ENCODE measurements around the gene STK38L.
"Not testable (repeated sequence)": the region's sequence is repeated elsewhere in the genome, so short reads cannot be mapped to it uniquely, and the experiment has no call there.

STK38L gene

GRCh38 chr12:27229367-27229766 lies 14.7 kb upstream of the STK38L start:
- no peak for DNase-seq

DNA sequence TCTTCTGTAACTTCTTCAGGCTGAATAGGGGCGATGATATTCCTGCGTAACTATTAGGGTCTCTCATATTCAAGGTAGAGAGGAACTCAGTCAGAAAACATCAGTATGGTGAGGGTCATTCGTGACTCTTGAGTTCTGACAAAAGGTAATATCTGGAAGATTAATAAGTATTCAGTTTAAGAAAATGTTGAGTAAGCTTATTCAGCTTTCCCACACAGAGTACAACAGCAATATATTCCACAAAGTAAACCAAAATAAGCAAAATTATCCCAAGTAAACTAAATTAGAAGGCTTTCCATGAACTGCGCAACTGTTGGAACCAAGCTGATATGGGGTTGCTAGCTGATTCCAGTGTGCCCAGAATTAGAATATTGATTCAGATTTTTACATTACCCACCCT lies 12.7 kb upstream of the STK38L start:
- not testable (repeated sequence) for DNase-seq

- no peak for DNase-seq
Observed at GRCh38 chr12:27233814-27234213, 10.3 kb upstream of the STK38L start.

- DNase-seq = no peak
Observed at GRCh38 chr12:27236498-27236897, 7.6 kb upstream of the STK38L start.

DNA sequence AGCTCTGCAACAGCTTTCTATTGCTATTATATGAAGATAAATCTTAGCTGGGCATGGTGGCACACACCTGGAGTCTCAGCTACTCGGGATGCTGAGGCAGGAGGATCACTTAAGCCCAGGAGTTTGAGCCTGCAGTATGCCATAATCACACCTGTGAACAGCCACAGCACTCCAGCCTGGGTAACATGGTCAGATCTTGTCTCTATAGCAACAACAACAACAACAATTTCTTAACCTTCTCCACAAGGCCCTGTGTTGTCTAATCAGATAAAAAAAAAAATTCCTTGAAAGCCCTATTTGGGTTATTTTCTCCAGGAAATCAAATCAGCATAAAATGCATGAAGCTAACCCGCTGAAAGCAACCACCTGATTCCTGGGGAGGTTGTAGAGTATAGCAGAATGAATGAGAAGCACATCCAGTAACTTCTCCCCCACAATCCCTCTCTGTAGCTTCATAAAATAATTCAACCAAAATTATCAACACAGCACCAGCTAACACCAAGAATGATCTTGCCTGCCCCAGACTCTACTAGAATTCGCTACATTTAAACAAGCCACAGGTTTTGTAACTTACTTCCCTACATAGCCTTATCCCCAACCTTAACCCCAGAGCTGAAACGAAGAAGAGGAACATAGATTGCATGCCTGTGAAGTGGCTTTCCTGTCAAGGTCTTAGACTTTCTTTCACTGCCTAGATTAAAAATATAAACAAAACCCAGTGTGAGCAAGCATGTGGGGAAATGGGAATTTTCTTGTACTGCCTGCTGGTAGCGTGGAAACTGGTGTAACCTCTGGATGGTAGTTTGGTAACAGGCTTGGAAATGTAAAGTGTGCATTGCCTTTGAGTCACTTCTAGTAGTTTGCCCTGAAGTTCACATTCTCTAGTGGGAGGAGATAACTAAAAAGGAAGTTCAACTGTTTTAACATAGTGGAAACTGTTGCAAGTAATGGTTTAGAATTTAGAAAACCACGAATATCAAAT lies 6.0 kb upstream of the STK38L start:
- no peak for DNase-seq

- DNase-seq = no peak
Observed at GRCh38 chr12:27243006-27243405, 1.1 kb upstream of the STK38L start.

DNA sequence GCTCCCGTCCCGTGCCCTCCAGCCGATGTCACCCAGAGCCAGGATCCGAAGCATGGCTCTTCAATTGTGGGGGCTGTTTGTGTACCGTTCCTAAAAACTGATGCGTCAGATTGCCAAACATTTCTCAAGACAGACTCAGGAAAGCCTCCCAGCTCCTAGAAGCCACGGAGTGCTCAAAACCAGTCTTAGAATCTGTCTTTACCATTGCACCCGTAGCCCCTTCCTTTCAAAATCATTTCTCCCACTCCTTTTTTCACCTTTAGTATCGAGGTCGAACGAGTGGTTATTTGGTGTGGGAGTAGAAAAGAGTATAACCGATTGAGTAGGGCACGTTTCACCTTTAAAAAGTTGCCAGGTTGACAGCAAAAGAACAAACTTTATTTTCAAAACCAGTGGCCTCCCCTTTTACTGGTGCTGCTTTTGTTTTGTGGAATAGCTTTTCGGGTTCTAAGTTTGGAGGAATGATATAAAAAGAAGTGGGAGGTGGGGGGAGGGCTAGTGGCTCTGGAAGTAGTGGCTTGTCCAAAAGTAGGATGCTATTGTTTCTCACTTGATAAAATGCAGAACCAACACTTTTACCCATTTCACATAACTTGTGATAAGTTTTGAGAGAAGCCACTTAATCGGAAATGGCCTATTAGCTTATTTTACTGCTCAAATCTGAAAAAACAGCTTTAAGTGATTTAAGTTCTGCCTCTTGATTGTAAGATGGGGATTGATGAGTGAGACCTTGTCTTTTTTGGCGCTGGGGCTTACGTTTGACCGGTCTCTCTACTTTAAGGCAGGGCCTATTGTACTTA lies 803 bp downstream of the STK38L start:
- DNase-seq = no peak

DNA sequence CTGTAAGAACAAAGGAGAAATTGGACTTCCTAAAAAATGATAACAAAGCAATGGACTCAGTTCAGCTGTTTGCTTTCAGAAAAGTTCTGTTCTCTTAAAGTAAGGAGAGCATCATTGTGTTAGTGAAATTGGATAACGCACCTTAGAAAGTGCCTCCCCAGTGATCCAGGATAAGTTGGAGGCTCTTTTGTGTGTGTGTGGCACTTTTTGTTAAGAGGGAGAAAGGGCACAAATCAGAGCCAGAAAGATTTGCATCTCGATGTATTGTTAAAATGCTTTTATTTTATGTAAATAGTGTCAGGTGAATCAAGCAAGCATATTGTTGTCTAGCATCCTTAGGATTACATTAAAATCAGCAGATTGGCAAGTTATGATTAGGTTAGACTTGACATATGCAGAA lies 2.1 kb downstream of the STK38L start:
- DNase-seq = no peak

GRCh38 chr12:27246774-27247173 lies 2.7 kb downstream of the STK38L start:
- DNase-seq = no peak

GRCh38 chr12:27252934-27253333 lies 8.8 kb downstream of the STK38L start:
- DNase-seq = no peak

DNA sequence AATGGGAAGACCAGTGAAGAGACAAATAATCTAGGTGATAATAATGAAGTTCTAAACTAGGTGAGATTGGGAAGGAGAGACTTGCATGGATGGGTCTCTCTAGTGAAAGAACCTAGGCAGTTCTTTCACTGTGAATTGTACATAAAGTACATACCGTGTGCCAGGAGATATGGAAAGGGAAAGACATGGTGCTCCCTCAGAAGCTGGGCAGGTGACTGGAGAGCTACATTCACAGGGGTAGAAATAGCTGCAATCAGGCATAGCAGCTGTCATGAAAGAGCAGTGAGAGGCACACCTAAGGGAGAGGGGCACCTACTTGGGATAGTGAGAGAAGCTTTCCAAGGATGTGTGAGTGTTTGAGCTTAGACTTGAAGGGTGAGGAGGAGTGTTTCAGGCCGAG lies 9.3 kb downstream of the STK38L start:
- DNase-seq = no peak

DNA sequence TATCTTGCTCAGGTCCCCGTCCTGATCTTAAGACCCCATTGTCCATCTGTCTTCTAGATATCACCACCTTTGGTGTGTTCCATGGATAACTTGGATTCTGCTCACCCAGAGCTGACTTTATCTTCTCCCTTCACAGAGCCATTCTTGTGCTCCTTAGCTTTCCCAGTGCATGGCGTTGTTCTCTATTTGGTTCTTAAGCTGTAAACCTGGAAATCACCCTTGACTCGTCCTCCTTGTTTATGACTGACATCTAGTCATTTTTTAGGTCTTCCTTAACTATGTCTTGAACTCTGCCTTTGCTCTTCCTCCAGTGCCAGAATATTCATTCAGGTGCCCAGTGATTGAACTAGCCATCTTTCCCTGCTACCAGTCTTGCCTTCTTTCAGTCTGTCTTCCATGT lies 11.7 kb downstream of the STK38L start:
- DNase-seq = no peak

GRCh38 chr12:27257104-27257843 lies 13.2 kb downstream of the STK38L start:
- DNase-seq = no peak

DNA sequence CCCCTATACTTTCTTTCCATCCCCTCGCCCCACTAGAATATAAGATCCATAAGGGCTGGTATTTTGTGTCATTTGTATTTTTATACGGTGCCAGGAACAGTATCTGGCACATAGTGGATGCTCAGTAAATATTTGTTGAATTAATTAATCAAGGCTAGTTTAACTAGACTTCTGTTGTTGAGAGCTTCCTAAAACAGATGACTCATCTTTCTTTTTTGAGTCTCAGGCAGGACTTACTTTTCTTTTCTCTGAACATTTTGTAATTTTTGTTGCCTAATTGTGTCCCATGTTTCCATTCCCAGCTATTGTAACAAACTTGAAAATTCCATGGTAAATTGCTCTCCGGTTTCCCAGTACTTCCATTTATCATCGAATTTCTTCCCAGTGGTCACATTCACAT lies 16.7 kb downstream of the STK38L start:
- DNase-seq = no peak

DNA sequence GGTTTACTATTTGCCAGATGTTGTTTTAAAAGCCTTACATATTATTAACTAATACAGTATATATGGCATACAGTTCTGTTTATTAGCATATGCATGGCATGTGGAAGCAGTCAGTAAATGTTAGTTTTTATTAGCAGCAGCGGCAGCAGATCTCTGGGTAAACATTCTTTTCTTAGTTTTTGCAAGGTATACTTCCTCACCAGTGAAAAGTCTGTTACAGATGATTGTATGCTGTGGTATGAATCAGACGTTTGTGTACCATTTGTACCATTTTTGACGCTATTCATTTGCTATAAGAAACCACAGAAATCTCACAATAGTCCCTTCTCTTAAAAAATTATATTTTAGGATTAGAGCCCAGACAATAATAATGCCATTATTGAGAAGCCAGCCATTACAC lies 17.8 kb downstream of the STK38L start:
- no peak for DNase-seq

- DNase-seq = no peak
Observed at GRCh38 chr12:27270148-27270547, 26.1 kb downstream of the STK38L start.

- no peak for DNase-seq
Observed at GRCh38 chr12:27271206-27271605, 27.1 kb downstream of the STK38L start.

- no peak for DNase-seq
Observed at GRCh38 chr12:27272373-27273028, 28.4 kb downstream of the STK38L start.

GRCh38 chr12:27273114-27273513 lies 29.0 kb downstream of the STK38L start:
- DNase-seq = no peak

DNA sequence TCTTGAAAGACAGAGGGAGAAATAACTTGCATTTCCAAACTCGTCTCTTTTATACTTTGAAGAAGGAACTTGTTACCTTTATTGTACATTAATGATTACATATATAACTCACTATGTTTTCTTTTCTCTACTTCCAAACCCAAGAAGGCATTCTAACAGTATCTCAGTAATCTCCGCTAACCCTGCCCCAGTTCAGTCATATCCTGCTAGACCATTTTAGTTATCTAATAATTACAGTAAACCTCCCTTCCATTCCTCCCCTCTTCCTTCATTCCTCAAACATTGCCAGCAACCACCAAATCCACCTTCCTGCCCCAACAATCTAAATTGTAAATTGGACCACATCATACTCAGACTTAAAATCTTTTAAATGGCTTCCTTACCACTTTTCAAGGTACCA lies 30.6 kb downstream of the STK38L start:
- DNase-seq = no peak

DNA sequence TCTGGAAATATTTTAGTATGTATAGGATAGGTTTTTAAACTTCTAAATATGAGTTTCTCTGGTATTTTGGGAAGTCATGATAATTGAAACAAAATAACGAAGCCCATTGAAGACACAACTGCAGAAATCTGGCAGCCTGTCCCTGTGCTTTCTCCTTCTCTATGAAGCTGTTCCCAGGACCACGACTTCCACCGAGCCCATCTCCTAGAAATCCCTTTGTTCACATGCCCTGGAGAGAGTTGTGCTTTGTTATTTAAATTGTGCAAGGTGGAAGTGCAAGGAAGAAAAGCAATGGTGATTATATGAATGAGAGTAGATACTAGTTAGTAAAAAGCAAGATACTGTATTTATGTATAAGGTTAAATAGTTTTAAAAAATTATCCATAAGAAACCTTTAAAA lies 32.2 kb downstream of the STK38L start:
- no peak for DNase-seq

DNA sequence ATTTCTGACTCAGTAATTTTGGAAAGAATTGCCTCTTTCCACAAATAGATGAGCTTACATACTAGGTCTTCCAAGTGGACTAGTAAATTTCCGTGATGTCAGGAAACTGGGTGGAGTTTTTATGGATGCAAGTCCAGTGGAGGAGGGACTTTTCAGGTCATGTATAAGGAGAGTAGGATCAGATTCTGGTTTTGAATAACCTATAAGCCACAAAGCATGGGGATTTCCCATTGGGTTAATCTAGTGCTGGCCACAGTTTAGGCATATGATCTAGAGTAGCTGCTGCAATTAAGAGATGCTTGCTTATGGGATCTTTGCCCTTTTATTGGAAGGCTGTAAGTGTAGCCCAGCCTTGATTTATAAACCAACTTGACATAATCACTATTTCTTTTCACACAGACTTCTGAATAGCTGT lies 33.8 kb downstream of the STK38L start:
- no peak for DNase-seq

DNA sequence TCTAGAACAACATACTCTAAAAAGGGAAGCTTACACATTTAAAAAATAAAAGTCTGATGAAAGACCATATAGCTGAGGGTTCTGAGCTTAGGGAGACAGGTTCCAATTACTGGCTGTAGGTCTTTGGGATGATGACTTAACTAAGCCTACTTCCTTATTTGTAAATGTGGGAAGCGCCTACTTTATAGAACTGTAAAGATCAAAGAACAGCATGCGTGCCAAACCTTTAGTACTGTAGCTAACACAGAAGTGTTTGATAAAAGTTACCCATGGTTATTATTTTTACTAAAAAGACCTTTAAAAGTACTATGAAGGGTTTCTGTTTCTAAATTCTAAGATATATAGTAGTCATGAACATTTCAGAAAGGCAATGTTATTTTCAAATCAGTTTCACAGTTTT lies 35.7 kb downstream of the STK38L start:
- DNase-seq = no peak
